Activated T-helper 2 cell treated with anti-CD3 and anti-CD28 coated beads, Interferon-gamma antibody, Interleukin-2, Interleukin-4, amounts not matched to agents 10 μg/mL and 5 μg/mL and 100 μg/mL, durations not matched to agents 14 hours and 24 hours and 36 hours (primary cell): ENCODE data around the gene RTN4R. TPM values are rescaled to one million over a fixed set of nuclear protein-coding genes. Genes with fewer than 3 reads are reported as not detected.

Experiments used
- DNase-seq: peaks from one replicate; pipeline ENCODE4 v3.0.0; 2021; ENCODE audit warnings: low spot score
- H3K27ac Mint-ChIP-seq: one replicate; pipeline ENCODE4 v1.8.0; 2021; ENCODE audit warnings: mixed read lengths
- H3K27me3 Mint-ChIP-seq: one replicate; pipeline ENCODE4 v1.8.0; 2021; ENCODE audit warnings: low read depth, mixed read lengths
- H3K36me3 Mint-ChIP-seq: one replicate; pipeline ENCODE4 v1.8.0; 2021; ENCODE audit warnings: low read depth, mixed read lengths
- H3K4me1 Mint-ChIP-seq: one replicate; pipeline ENCODE4 v1.8.0; 2021; ENCODE audit warnings: low read depth, mixed read lengths
- H3K4me3 Mint-ChIP-seq: one replicate; pipeline ENCODE4 v1.8.0; 2021; ENCODE audit warnings: low read depth, mild to moderate bottlenecking, moderate library complexity, mixed read lengths
- H3K9me3 Mint-ChIP-seq: one replicate; pipeline ENCODE4 v1.8.0; 2021; ENCODE audit warnings: mixed read lengths
- intact Hi-C: fragments of 100-400 bp; cut with micrococcal nuclease; formaldehyde crosslinking; loops from one replicate; pipeline ENCODE4 v1.15.1; 2023
- total RNA-seq: library from RNA; stranded (reverse); gene quantifications from 2 replicates; pipeline ENCODE4 v1.2.3, GENCODE V29; 2022

Gene RTN4R
- total RNA-seq, 1 donor from 2014 or later = 1.9 TPM

- intact Hi-C loops = no loop called here
- Mint-ChIP-seq H3K27ac (no peak overlapping the region), H3K4me1 (no peaks in the 10 kb centered on the region), H3K4me3 (no peak overlapping the region), H3K27me3 (no peaks in the 10 kb centered on the region), H3K36me3 (no peaks in the 10 kb centered on the region), H3K9me3 (peaks cover 13% of the 10 kb centered on the region)
- no peak for DNase-seq
Observed at GRCh38 chr22:20223421-20224255, 44.5 kb downstream of the RTN4R start.

- no peak for DNase-seq
- intact Hi-C loops = no loop called here
- no peak overlapping the region for H3K27ac Mint-ChIP-seq
- no peak overlapping the region for H3K4me3 Mint-ChIP-seq
- H3K36me3 Mint-ChIP-seq = no peaks in the 10 kb centered on the region
- H3K27me3 Mint-ChIP-seq = no peaks in the 10 kb centered on the region
- H3K4me1 Mint-ChIP-seq = no peaks in the 10 kb centered on the region
- peaks cover 13% of the 10 kb centered on the region for H3K9me3 Mint-ChIP-seq
Observed at GRCh38 chr22:20222764-20223420, 45.2 kb downstream of the RTN4R start.

DNA sequence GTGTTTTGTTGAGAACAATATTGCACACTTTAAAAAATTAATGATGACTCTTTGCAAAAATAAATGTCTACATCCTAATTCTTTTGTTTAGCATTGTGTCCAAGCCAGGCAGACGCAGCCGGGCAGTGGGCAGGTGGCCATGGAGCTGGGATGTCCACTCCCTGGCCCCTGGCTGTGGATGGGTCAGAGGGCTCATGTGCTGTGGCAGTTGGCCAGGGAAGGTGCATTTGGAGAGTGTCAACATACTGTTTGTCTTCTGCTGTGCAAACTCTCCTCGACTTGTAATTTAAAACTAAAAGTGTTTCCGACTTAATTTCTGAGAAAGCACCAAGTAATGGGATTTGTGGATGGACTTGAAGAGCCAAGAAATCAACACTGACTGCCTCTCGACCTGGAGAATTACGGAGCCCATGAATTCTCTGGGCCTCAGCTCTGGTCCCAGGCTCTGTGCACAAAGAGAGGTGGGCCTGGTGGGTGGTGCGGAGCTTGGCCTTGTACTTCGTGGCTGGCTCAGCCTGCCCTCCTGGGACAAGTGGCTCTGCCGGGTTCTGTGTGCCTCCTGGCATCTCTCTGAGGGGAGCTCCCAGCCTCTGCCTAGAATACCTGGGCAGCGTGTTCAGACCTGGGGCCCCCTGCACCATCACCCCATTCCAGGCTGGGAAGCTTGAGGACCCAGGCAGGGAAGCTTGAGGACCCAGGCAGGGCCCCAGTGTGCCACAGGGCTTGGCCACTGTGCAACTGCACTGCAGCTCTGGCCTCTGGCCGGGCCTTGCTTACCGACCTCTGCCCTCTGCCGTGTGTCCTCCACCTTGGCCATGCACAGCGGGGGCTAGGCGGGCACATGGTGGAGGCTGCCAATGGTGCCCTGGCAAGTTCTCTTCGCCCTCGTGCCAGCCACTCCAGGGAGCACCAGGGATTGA, 46.4 kb downstream of the RTN4R start:
- Mint-ChIP-seq H3K4me1 (no peaks in the 10 kb centered on the region), H3K9me3 (peaks cover 13% of the 10 kb centered on the region), H3K27ac (no peak overlapping the region), H3K4me3 (no peak overlapping the region), H3K36me3 (no peaks in the 10 kb centered on the region), H3K27me3 (no peaks in the 10 kb centered on the region)
- DNase-seq = no peak
- intact Hi-C loops = no loop called here

DNA sequence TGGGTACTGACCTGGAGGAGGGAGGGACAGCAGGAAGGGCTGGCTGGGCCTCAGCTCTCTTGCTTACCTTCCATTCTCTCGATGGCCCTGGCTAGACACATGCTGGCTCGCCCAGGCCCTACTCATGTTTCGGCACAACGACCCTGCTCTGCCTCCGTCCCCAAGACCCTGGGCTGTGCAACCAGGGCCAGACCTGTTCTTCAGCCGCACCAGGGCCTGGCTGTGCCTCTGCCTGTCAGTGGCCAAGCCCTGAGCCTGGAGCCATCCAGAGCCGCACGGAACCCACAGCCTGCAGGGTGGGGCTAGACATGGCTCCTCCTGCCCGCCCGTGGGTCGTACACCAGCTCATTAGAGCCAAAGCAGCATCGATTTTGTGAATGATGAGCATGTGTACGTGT, 47.5 kb downstream of the RTN4R start:
- DNase-seq = no peak
- intact Hi-C loops = no loop called here
- no peaks in the 10 kb centered on the region for H3K4me1 Mint-ChIP-seq
- H3K36me3 Mint-ChIP-seq = no peaks in the 10 kb centered on the region
- H3K9me3 Mint-ChIP-seq = peaks cover 13% of the 10 kb centered on the region
- no peak overlapping the region for H3K27ac Mint-ChIP-seq
- H3K4me3 Mint-ChIP-seq = no peak overlapping the region
- no peaks in the 10 kb centered on the region for H3K27me3 Mint-ChIP-seq

- Mint-ChIP-seq H3K27ac (no peak overlapping the region), H3K36me3 (no peaks in the 10 kb centered on the region), H3K4me1 (no peaks in the 10 kb centered on the region), H3K4me3 (no peak overlapping the region), H3K27me3 (no peaks in the 10 kb centered on the region), H3K9me3 (peaks cover 7% of the 10 kb centered on the region)
- DNase-seq = no peak
- intact Hi-C loops = no loop called here
Observed at GRCh38 chr22:20219667-20220628, 48.2 kb downstream of the RTN4R start.

DNA sequence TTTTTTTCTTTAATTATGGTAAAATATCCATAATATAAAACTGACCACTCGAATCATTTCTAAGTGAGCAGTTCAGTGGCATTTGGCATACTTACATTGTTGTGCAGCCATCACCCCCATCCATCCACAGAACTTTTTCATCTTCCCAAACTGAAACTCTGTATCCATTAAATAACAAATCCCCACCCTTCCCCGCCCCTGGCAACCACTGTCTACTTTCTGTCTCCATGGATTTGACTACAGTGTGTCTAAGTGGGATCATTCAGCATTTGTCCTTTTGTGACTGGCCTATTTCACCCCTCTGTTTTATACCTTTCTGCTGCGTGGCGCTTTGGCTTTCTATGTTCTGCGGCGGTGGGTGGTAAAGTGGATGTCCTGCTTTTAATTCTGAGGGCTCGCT, 49.1 kb downstream of the RTN4R start:
- Mint-ChIP-seq H3K4me3 (no peak overlapping the region), H3K36me3 (no peaks in the 10 kb centered on the region), H3K4me1 (no peaks in the 10 kb centered on the region), H3K27ac (no peak overlapping the region), H3K27me3 (no peaks in the 10 kb centered on the region), H3K9me3 (no peaks in the 10 kb centered on the region)
- no peak for DNase-seq
- intact Hi-C loops = no loop called here

- no peak for DNase-seq
- Mint-ChIP-seq H3K27ac (no peak overlapping the region), H3K4me3 (no peak overlapping the region), H3K9me3 (no peaks in the 10 kb centered on the region), H3K27me3 (no peaks in the 10 kb centered on the region), H3K4me1 (no peaks in the 10 kb centered on the region), H3K36me3 (no peaks in the 10 kb centered on the region)
- intact Hi-C loops = no loop called here
Observed at GRCh38 chr22:20218326-20218872, 49.7 kb downstream of the RTN4R start.

DNA sequence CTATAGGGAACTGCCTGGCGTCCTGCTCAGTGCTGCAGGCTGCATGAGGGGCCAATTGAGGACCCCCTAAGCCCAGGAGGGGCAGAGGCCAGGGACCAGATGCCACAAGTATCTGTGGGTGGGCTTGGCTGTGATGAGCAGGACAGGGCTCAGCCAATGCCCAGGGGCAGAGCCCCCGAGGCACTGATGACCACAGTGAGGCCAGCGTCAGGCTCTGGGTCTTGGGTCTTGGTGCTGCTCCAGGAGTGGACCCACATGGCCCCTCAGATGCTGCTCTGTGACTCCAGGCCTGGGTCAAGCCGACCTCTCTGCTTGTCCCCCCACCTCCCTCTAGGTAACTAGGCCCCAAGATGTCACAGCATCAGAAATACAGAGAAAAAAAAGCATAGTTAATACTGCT, 50.6 kb downstream of the RTN4R start:
- H3K36me3 Mint-ChIP-seq = no peaks in the 10 kb centered on the region
- no peaks in the 10 kb centered on the region for H3K9me3 Mint-ChIP-seq
- intact Hi-C loops = no loop called here
- no peak for DNase-seq
- H3K27ac Mint-ChIP-seq = no peak overlapping the region
- no peak overlapping the region for H3K4me3 Mint-ChIP-seq
- H3K27me3 Mint-ChIP-seq = no peaks in the 10 kb centered on the region
- H3K4me1 Mint-ChIP-seq = no peaks in the 10 kb centered on the region

DNA sequence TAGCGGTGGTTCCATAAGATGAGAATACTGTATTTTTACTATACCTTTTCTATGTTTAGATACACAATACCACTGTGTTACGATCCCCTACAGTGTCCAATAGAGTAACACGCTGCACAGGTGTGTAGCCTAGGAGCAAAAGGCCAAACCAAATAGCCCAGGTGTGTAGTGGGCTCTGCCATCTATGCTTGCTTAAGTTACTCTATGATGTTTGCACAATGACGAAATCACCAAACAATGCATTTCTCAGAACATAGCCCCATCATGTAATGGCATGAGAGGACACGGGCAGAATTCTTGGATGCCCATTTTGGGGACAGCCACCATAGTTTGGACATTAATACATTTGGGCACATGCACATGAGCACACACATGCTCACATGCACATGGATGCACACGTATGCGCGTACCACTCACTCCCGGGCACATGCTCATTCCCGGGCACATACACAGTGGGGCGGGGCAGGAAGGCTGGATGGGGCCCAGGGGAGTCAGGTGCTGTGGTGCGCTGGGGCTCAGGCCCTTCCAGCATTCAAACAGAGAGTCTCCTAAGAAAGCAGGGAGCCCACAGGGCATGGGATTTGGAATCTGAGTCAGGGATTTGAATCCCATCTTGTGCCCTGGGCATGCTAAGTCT, 51.1 kb downstream of the RTN4R start:
- intact Hi-C loops = no loop called here
- Mint-ChIP-seq H3K4me3 (no peak overlapping the region), H3K4me1 (no peaks in the 10 kb centered on the region), H3K27me3 (no peaks in the 10 kb centered on the region), H3K9me3 (no peaks in the 10 kb centered on the region), H3K36me3 (no peaks in the 10 kb centered on the region), H3K27ac (no peak overlapping the region)
- DNase-seq = no peak

DNA sequence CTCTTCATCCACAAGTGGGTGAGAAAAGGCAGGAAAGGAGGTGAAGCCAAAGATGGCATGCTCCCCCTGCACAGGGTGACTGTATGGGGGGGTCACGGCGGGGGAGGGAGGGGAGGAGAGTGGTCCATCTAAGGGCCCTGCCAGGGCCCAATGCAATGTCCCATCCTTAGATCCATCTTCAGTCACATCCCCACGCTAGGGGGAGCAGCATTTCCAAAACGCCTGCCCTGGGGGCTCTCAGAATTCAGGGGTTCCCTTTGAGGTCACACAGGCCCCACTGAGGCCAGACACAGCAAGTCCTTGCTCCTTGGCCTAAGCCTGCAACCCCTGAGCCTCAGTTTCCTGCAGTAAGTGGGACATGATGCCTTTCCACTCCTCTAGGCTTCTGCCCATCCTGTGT, 52.4 kb downstream of the RTN4R start:
- Mint-ChIP-seq H3K36me3 (no peaks in the 10 kb centered on the region), H3K4me3 (no peak overlapping the region), H3K9me3 (no peaks in the 10 kb centered on the region), H3K27me3 (no peaks in the 10 kb centered on the region), H3K4me1 (no peaks in the 10 kb centered on the region), H3K27ac (no peak overlapping the region)
- DNase-seq = no peak
- intact Hi-C loops = no loop called here

GRCh38 chr22:20214853-20215252, 53.3 kb downstream of the RTN4R start:
- intact Hi-C loops = no loop called here

More at GRCh38 chr22:20214853-20215252, 53.3 kb downstream of the RTN4R start:
- Mint-ChIP-seq H3K4me3 (no peak overlapping the region), H3K36me3 (no peaks in the 10 kb centered on the region), H3K27me3 (no peaks in the 10 kb centered on the region), H3K4me1 (no peaks in the 10 kb centered on the region), H3K9me3 (no peaks in the 10 kb centered on the region), H3K27ac (no peak overlapping the region)
- no peak for DNase-seq
